HepG2 (cell line): ENCODE measurements around the gene RABEP2. TPM values are rescaled to one million over a fixed set of nuclear protein-coding genes. Genes with fewer than 3 reads are reported as not detected.

Source experiments
- ADNP ChIP-seq: sonication (generic); formaldehyde crosslinking; IDR thresholded peaks from 2 replicates; pipeline ENCODE4 v1.4.0; 2020; ENCODE audit warnings: missing genetic modification reagents
- E2F5 ChIP-seq: sonication (generic); formaldehyde crosslinking; conservative IDR thresholded peaks from 2 replicates; pipeline ENCODE4 v1.4.0; 2020; ENCODE audit warnings: missing genetic modification reagents
- ETV5 ChIP-seq: IDR thresholded peaks from 2 replicates; pipeline ENCODE4 v1.6.1; 2018; ENCODE audit warnings: missing biosample characterization, missing genetic modification reagents, inconsistent platforms, borderline replicate concordance
- HNF4G ChIP-seq, 2 experiments: sonication (generic) in 1 of 2; formaldehyde crosslinking in 1 of 2; IDR thresholded peaks; 2 replicates each; pipeline versions ENCODE4 v1.4.0 to v1.6.1; 2011 to 2020; ENCODE audit warnings: borderline replicate concordance in 2 of 2, low read depth in 2 of 2, mild to moderate bottlenecking in 2 of 2, low read length in 1 of 2, missing genetic modification reagents in 1 of 2, moderate library complexity in 1 of 2
- KAT8 ChIP-seq: IDR thresholded peaks from 2 replicates; pipeline ENCODE4 v1.6.1; 2016; ENCODE audit warnings: missing genetic modification reagents, missing compliant biosample characterization
- MAFG ChIP-seq: sonication (generic); formaldehyde crosslinking; IDR thresholded peaks from 2 replicates; pipeline ENCODE4 v1.5.1; 2020; ENCODE audit warnings: mild to moderate bottlenecking, missing genetic modification reagents
- MYNN ChIP-seq: sonication (generic); formaldehyde crosslinking; IDR thresholded peaks from 2 replicates; pipeline ENCODE4 v1.4.0; 2020; ENCODE audit warnings: mild to moderate bottlenecking, low read depth, missing genetic modification reagents
- NCOA1 ChIP-seq: sonication (generic); formaldehyde crosslinking; IDR thresholded peaks from 2 replicates; pipeline ENCODE4 v1.9.0; 2021; ENCODE audit warnings: missing genetic modification reagents
- SIX4 ChIP-seq: sonication (generic); formaldehyde crosslinking; IDR thresholded peaks from 2 replicates; pipeline ENCODE4 v1.4.0; 2020; ENCODE audit warnings: missing genetic modification reagents
- TEAD3 ChIP-seq: optimal IDR thresholded peaks from 2 replicates; pipeline ENCODE3; 2016; ENCODE audit warnings: borderline replicate concordance
- TOE1 ChIP-seq: sonication (generic); formaldehyde crosslinking; IDR thresholded peaks from 2 replicates; pipeline ENCODE4 v1.4.0; 2020; ENCODE audit warnings: mild to moderate bottlenecking, missing genetic modification reagents
- YY1 ChIP-seq: IDR thresholded peaks from 2 replicates; pipeline ENCODE4 v1.6.1; 2011; ENCODE audit warnings: low read length, low read depth, moderate library complexity, mild to moderate bottlenecking; ENCODE audit not compliant: insufficient read depth, insufficient replicate concordance
- ZBTB7A ChIP-seq: sonication (generic); formaldehyde crosslinking; IDR thresholded peaks from 2 replicates; pipeline ENCODE4 v1.8.0; 2022; ENCODE audit warnings: mild to moderate bottlenecking, missing genetic modification reagents
- ZFX ChIP-seq: sonication (generic); formaldehyde crosslinking; IDR thresholded peaks from 2 replicates; pipeline ENCODE4 v1.4.0; 2020; ENCODE audit warnings: mild to moderate bottlenecking, low read depth, missing genetic modification reagents, moderate library complexity
- ZKSCAN8 ChIP-seq: IDR thresholded peaks from 2 replicates; pipeline ENCODE4 v1.6.1; 2016; ENCODE audit warnings: borderline replicate concordance, missing genetic modification reagents, missing compliant biosample characterization
- ZNF12 ChIP-seq: sonication (generic); formaldehyde crosslinking; IDR thresholded peaks from 2 replicates; pipeline ENCODE4 v1.5.0; 2020; ENCODE audit warnings: missing genetic modification reagents
- ZNF124 ChIP-seq: sonication (generic); formaldehyde crosslinking; IDR thresholded peaks from 2 replicates; pipeline ENCODE4 v1.4.0; 2020; ENCODE audit warnings: missing genetic modification reagents
- ZNF280B ChIP-seq: sonication (generic); formaldehyde crosslinking; IDR thresholded peaks from 2 replicates; pipeline ENCODE4 v1.5.0; 2020; ENCODE audit warnings: missing genetic modification reagents, mild to moderate bottlenecking, borderline replicate concordance
- ZNF574 ChIP-seq: sonication (generic); formaldehyde crosslinking; IDR thresholded peaks from 2 replicates; pipeline ENCODE4 v1.4.0; 2020; ENCODE audit warnings: missing genetic modification reagents
- ZNF598 ChIP-seq: sonication (generic); formaldehyde crosslinking; IDR thresholded peaks from 2 replicates; pipeline ENCODE4 v1.5.1; 2020; ENCODE audit warnings: mild to moderate bottlenecking, missing genetic modification reagents, borderline replicate concordance
- ZSCAN22 ChIP-seq: sonication (generic); formaldehyde crosslinking; IDR thresholded peaks from 2 replicates; pipeline ENCODE4 v1.4.0; 2020; ENCODE audit warnings: mild to moderate bottlenecking, missing genetic modification reagents
- polyA plus RNA-seq, 8 experiments: library from polyadenylated mRNA; depleted of rRNA in 3 of 8; stranded (reverse) in 7 of 8; unstranded in 1 of 8; fragments of >200 nt; fragmentation: Illumina TruSeq in 4 of 8; extraction: Trizol in 4 of 8; gene quantifications; 2 replicates each; pipeline versions ENCODE4 v1.2.1 to v1.2.3, GENCODE V29; 2011 to 2016; ENCODE audit warnings: low read depth in 4 of 8, missing spikeins in 1 of 8, mixed read lengths in 1 of 8; ENCODE audit not compliant: insufficient read depth in 1 of 8
- total RNA-seq, 5 experiments: library from RNA; depleted of rRNA; stranded (reverse); fragments of >200 nt; fragmentation: Illumina TruSeq; extraction: Trizol; gene quantifications; 2 replicates each; pipeline ENCODE4 v1.2.3, GENCODE V29; 2016; ENCODE audit warnings: low read depth in 1 of 5
- TF ChIP-seq, protein P1 (sequence below), 2 experiments: sonication (generic) in 1 of 2; formaldehyde crosslinking in 1 of 2; IDR thresholded peaks; 2 replicates each; pipeline versions ENCODE4 v1.4.0 to v1.6.1; 2018 to 2020; ENCODE audit warnings: missing genetic modification reagents in 2 of 2, borderline replicate concordance in 1 of 2, low read depth in 1 of 2, mild to moderate bottlenecking in 1 of 2, missing biosample characterization in 1 of 2

RABEP2 gene
- total and polyA plus RNA-seq, 2 of the 13 experiments (the other 11 are each of a cell fraction or from before 2014, with no cell fraction given): 10.8 to 18.4 TPM

- TF ChIP-seq, protein P1, sequence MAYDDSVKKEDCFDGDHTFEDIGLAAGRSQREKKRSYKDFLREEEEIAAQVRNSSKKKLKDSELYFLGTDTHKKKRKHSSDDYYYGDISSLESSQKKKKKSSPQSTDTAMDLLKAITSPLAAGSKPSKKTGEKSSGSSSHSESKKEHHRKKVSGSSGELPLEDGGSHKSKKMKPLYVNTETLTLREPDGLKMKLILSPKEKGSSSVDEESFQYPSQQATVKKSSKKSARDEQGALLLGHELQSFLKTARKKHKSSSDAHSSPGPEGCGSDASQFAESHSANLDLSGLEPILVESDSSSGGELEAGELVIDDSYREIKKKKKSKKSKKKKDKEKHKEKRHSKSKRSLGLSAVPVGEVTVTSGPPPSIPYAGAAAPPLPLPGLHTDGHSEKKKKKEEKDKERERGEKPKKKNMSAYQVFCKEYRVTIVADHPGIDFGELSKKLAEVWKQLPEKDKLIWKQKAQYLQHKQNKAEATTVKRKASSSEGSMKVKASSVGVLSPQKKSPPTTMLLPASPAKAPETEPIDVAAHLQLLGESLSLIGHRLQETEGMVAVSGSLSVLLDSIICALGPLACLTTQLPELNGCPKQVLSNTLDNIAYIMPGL (CRISPR knock-in tag; IDR thresholded peaks at IDR 0.05; ENCODE audit: borderline replicate concordance in 1 of 2, low read depth in 1 of 2): 0 out of 4 replicates have a peak, but pooled peaks of 1 of the 2 experiments have one; percentile 18
- TF ChIP-seq TOE1 (CRISPR knock-in tag) (no peak), SIX4 (CRISPR knock-in tag) (no peak), E2F5 (CRISPR knock-in tag) (peak; percentile 58; the same call in 1 of the 2 replicates), MAFG (CRISPR knock-in tag) (0 out of 2 replicates have a peak, but pooled peaks have one; percentile 41), MYNN (CRISPR knock-in tag) (no peak), ZKSCAN8 (CRISPR knock-in tag) (no peak), NCOA1 (CRISPR knock-in tag) (peak; percentile 74; the same call in 1 of the 2 replicates), ZNF12 (CRISPR knock-in tag) (no peak), YY1 (no peak), HNF4G (IDR thresholded peaks at IDR 0.05; ENCODE audit: borderline replicate concordance, low read depth, low read length) (peak; percentile 78; the same call in 1 of the 2 replicates), HNF4G (CRISPR knock-in tag; IDR thresholded peaks at IDR 0.05; ENCODE audit: borderline replicate concordance, low read depth) (no peak), ZNF280B (CRISPR knock-in tag) (no peak), ETV5 (CRISPR knock-in tag) (peak; percentile 16; the same call in 1 of the 2 replicates), ADNP (no peak), TEAD3 (CRISPR knock-in tag) (no peak), ZBTB7A (no peak), ZNF598 (CRISPR knock-in tag) (no peak), ZFX (peak; percentile 48), KAT8 (CRISPR knock-in tag) (no peak), ZNF574 (CRISPR knock-in tag) (peak; percentile 90), ZSCAN22 (CRISPR knock-in tag) (no peak), ZNF124 (no peak)
Measured at GRCh38 chr16:28865722-28866453, 59.1 kb downstream of the RABEP2 start (continued).
